Sigmoid colon (tissue), 7 donors: ENCODE measurements around the gene SLC39A11. TPM values are rescaled to one million over a fixed set of nuclear protein-coding genes. Genes with fewer than 3 reads are reported as not detected.

ENCODE experiments used
- DNase-seq: peaks from one replicate; pipeline ENCODE4 v3.0.0-alpha.2; 2019
- H3K27ac ChIP-seq, 4 donors: fragments of 200-600 bp; sonication (generic); one replicate each; pipeline ENCODE4 v1.5.1; 2016 to 2019; ENCODE audit warnings: mild to moderate bottlenecking in 1 of 4
- H3K27me3 ChIP-seq, 3 donors: fragments of 200-600 bp; sonication (generic); one replicate each; pipeline ENCODE4 v1.5.1; 2019; ENCODE audit warnings: mild to moderate bottlenecking in 1 of 3
- H3K36me3 ChIP-seq, 4 donors: fragments of 200-600 bp; sonication (generic); one replicate each; pipeline ENCODE4 v1.5.1; 2016 to 2019
- H3K4me1 ChIP-seq, 4 donors: fragments of 200-600 bp; sonication (generic); one replicate each; pipeline ENCODE4 v1.5.1; 2017 to 2019
- H3K4me3 ChIP-seq, 4 donors: fragments of 200-600 bp; sonication (generic); one replicate each; pipeline ENCODE4 v1.5.1; 2017 to 2019; ENCODE audit warnings: mild to moderate bottlenecking in 2 of 4, moderate library complexity in 1 of 4
- H3K9me3 ChIP-seq, 4 donors: fragments of 200-600 bp in 3 of 4; sonication (generic) in 3 of 4; one replicate each; pipeline versions ENCODE4 v1.5.1 to v1.6.1; 2013 to 2019
- EP300 ChIP-seq, 4 donors: sonication (generic); formaldehyde crosslinking; IDR thresholded peaks; one replicate each; pipeline ENCODE4 v1.6.1; 2017; ENCODE audit warnings: antibody characterized with exemption in 4 of 4
- POLR2A ChIP-seq, 2 donors: fragments of 450-650 bp; IDR thresholded peaks; one replicate each; pipeline ENCODE4 v1.6.1; 2016; ENCODE audit warnings: antibody characterized with exemption in 2 of 2, mild to moderate bottlenecking in 2 of 2, moderate library complexity in 2 of 2
- POLR2AphosphoS5 ChIP-seq, 4 donors: sonication (generic); formaldehyde crosslinking; IDR thresholded peaks; one replicate each; pipeline ENCODE4 v1.6.1; 2017; ENCODE audit warnings: antibody characterized with exemption in 4 of 4
- WGBS, 2 donors: extraction: QIAGEN DNeasy Blood & Tissue Kit; methylation state at CpG; one replicate each; pipeline ENCODE4 v1.1.7; 2013; 5-methylcytosine and 5-hydroxymethylcytosine counted together
- intact Hi-C: fragments of 100-400 bp; cut with DNase I; formaldehyde crosslinking; loops from one replicate; pipeline ENCODE4 v1.15.1; 2023
- polyA plus RNA-seq, 3 donors: library from polyadenylated mRNA; stranded (reverse); fragments of 200-250 nt; gene quantifications; one replicate each; pipeline ENCODE4 v1.2.3, GENCODE V29; 2013
- small RNA-seq, 3 donors: library from RNA; depleted of rRNA; stranded (forward); fragments of <200 nt; gene quantifications; one replicate each; pipeline ENCODE3, GENCODE V24; 2016
- total RNA-seq, 4 donors: library from RNA; depleted of rRNA; stranded (reverse); fragments of >200 nt; gene quantifications; one replicate each; pipeline ENCODE4 v1.1.0, GENCODE V29; 2016
- TF ChIP-seq, protein P1 (sequence below), 4 experiments: fragments of 450-650 bp in 3 of 4; fragments of 200-600 bp in 1 of 4; IDR thresholded peaks; one replicate each; pipeline ENCODE4 v1.5.1; 2016 to 2019; ENCODE audit warnings: antibody characterized with exemption in 4 of 4, mild to moderate bottlenecking in 3 of 4, moderate library complexity in 2 of 4
- donor health status: healthy with polysubstance abuse.
- donor health status: Bipolar disorder and iron deficiency.
- donor health status: healthy.

Gene SLC39A11
- total and polyA plus RNA-seq, 7 donors = 7.6 to 16.4 (median 8.4) TPM

DNA sequence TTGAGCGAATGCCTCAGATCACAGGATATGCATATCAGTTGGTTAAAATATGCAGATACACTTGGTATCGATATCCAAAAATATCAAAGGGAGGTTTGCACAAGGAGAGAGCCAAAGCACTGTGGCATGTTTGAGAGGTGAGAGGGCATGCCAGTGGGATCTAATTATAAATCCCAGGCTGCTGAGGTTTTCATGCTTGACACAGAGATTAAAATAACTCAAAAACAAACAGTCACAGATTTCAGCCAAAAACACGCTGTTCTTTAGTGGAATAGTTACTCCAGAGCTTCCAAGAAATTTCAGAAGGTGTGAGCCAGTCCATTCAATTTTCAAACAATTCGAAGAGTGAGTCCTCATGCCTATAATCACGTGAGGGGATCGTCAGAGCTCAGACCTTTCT, 493.8 kb downstream of the SLC39A11 start:
- WGBS, 2 donors = 87 to 88% methylated on average over 6 of the region's 6 CpGs
- DNase-seq = no peak
- Histone ChIP-seq H3K9me3 (no peaks in the 10 kb centered on the region), H3K36me3 (no peaks in the 10 kb centered on the region), H3K27me3 (peaks cover 0 to 23% (median 5%) of the 10 kb centered on the region in 3 donors), H3K4me3 (no peak overlapping the region), H3K4me1 (no peaks in the 10 kb centered on the region), H3K27ac (no peak overlapping the region)
- intact Hi-C loops = no loop called here
- TF ChIP-seq, protein P1, sequence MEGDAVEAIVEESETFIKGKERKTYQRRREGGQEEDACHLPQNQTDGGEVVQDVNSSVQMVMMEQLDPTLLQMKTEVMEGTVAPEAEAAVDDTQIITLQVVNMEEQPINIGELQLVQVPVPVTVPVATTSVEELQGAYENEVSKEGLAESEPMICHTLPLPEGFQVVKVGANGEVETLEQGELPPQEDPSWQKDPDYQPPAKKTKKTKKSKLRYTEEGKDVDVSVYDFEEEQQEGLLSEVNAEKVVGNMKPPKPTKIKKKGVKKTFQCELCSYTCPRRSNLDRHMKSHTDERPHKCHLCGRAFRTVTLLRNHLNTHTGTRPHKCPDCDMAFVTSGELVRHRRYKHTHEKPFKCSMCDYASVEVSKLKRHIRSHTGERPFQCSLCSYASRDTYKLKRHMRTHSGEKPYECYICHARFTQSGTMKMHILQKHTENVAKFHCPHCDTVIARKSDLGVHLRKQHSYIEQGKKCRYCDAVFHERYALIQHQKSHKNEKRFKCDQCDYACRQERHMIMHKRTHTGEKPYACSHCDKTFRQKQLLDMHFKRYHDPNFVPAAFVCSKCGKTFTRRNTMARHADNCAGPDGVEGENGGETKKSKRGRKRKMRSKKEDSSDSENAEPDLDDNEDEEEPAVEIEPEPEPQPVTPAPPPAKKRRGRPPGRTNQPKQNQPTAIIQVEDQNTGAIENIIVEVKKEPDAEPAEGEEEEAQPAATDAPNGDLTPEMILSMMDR (IDR thresholded peaks at IDR 0.05) = no peak
- TF ChIP-seq EP300 (IDR thresholded peaks at IDR 0.05) (no peak), POLR2AphosphoS5 (IDR thresholded peaks at IDR 0.05) (no peak), POLR2A (IDR thresholded peaks at IDR 0.05) (no peak)

DNA sequence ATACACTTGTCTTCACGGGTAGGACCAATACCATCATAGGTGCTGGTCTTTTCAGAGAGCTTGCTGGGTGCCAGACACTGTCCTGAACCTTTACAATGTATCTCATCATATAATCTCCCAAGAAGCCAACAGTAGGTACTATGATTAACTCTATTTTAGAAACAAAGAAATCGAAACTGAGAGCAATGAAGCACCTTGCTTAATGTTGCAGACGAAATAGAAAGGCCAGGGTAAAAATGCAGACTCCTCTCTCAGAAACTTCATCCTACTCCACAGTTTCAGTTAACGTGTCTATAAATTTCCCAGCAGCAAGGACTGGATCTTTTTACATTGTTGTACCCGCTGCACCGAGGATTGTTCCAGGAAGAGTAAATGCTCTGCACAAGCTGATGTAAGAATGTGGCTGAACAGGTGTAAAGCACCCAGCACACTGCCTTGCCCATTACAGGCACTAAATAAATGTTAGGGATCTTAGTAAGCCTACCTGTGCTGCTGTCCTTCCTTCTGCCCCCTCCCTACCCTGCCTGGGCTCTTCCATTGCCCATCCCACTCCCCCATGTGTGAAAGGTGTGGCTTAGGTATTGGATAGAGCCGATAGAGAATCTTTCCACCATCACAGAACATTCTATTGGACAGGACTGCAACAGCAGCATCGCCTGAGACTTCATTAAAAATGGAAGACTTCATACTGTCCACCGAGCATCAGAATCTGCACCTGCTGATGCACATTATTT, 495.0 kb downstream of the SLC39A11 start:
- intact Hi-C loops = no loop called here
- Histone ChIP-seq H3K27me3 (peaks cover 7 to 33% (median 11%) of the 10 kb centered on the region in 3 donors), H3K4me1 (peaks cover 0 to 5% (median 4%) of the 10 kb centered on the region in 4 donors), H3K27ac (no peak overlapping the region), H3K36me3 (no peaks in the 10 kb centered on the region), H3K9me3 (no peaks in the 10 kb centered on the region), H3K4me3 (no peak overlapping the region)
- TF ChIP-seq EP300 (IDR thresholded peaks at IDR 0.05) = no peak
- no peak for TF ChIP-seq POLR2AphosphoS5 (IDR thresholded peaks at IDR 0.05)
- TF ChIP-seq, protein P1 (IDR thresholded peaks at IDR 0.05) = no peak
- no peak for TF ChIP-seq POLR2A (IDR thresholded peaks at IDR 0.05)
- no peak for DNase-seq
- 57 to 71% methylated on average over 9 of the region's 9 CpGs for WGBS, 2 donors

Small RNA genes within 50 kb of the gene (small RNA-seq; reads per million reads assigned to genes)
- gene RF00422 = 0 reads per million in 3 donors

Other genes starting within 250 kb of the SLC39A11 start
- gene SSTR2, start 72.3 kb upstream of the SLC39A11 start, total RNA-seq = under 1 TPM; under 0.01 to 0.54 (median 0.30) TPM
- gene SSTR2, start 72.3 kb upstream of the SLC39A11 start, polyA plus RNA-seq = under 1 TPM; 0.46 to 0.95 (median 0.60) TPM
- gene COG1, start 100.4 kb upstream of the SLC39A11 start, total RNA-seq = 10 to 100 TPM; 18.5 to 33.5 (median 23.1) TPM
- gene COG1, start 100.4 kb upstream of the SLC39A11 start, polyA plus RNA-seq = 10 to 100 TPM; 17.5 to 19.2 (median 18.0) TPM
- gene CPSF4L, start 169.2 kb upstream of the SLC39A11 start, total RNA-seq = not detected
- not detected for gene CPSF4L, start 169.2 kb upstream of the SLC39A11 start, polyA plus RNA-seq
- 10 to 100 TPM; 68.1 to 87.6 (median 76.0) TPM for gene CDC42EP4, start 219.3 kb upstream of the SLC39A11 start, total RNA-seq
- 10 to 100 TPM; 44.0 to 57.3 (median 46.2) TPM for gene CDC42EP4, start 219.3 kb upstream of the SLC39A11 start, polyA plus RNA-seq